NCI-H524 (cell line): ENCODE data around the gene FIS1.
A peak's percentile ranks its signal among the peaks of the same experiment; 100 is the strongest.
"Not testable (repeated sequence)": the region's sequence is repeated elsewhere in the genome, so short reads cannot be mapped to it uniquely, and the experiment has no call there.

Experiments
- DNase-seq, 2 experiments: peaks; one replicate each; lab custom pipeline; 2025; lab: John Stamatoyannopoulos, UW

Gene FIS1

GRCh38 chr7:101255796-101256195, 10.9 kb upstream of the FIS1 start:
- no peak for DNase-seq

DNA sequence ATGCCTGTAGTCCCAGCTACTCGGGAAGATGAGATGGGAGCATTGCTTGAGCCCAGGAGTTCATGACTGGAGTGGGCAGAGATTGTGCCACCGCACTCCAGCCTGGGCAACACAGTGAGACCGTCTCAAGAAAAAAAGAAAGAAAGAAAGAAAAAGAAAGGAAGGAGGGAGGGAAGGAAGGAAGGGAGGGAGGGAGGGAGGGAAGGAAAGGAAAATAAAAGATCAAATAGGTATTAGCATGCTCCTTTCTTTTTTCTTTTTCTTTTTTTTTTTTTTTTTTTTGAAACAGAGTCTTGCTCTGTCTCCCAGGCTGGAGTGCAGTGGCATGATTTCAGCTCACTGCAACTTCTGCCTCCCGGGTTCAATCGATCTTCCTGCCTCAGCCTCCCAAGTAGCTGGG, 8.3 kb upstream of the FIS1 start:
- DNase-seq: not testable (repeated sequence)

DNA sequence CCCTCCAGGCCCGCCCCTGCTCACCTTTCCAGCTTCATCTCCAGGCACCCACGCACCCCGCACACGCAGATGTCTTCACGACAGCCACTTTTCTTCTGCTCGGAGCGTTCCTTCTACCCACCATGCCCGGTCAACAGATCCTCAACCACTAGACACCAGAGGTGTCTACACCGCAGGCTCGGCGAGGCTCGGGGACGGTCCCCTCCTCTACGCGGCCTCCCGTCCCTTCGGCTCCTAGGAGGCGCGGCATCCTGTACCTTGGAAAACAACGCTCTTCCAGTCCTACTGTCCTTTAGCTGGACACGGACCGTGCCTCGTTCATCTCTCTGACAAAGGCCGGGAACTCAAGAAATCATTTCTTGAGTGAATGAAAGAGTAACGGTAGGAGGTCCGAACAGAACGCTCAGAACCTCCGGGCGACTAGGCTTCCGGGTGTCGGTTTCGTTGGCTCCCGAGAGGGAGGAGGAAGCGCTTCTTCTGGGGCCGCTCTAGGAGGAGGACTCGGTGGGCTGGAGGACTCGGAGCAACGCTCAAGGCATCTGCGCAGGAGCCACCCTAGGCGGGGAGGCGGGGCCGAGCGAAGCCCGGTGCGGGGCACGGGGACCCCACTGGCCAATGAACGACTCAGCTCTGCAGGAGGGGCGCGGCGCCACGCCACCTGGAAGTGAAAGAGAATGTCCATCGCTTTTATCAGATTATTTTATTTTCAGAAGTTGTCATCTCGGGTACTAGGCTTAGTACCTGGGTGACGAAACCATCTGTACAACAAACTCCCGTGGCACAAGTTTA, 7.2 kb upstream of the FIS1 start:
- peak; percentile 94 to 95 for DNase-seq

DNA sequence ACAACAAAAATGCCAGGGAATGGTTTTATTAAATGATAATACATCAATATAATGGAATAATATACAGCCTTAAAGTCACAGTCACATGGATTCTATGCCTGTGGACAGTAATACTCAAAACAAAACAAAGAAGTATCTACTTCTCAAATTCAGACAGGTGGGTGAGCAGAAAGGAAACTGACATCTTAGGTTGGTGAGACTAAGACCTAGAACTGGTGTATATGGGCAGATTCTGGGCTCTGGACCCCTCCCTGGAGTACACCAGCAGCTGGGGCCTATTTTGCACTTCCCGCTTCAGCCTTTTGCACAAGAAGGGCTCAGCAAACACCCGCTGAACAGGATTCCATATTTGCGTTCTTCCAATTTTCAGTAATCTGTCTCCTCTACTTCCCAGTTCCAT, 5.4 kb upstream of the FIS1 start:
- DNase-seq: no peak

- DNase-seq: no peak
These were observed 3.4 kb upstream of the FIS1 start for GRCh38 chr7:101248276-101248675.

DNA sequence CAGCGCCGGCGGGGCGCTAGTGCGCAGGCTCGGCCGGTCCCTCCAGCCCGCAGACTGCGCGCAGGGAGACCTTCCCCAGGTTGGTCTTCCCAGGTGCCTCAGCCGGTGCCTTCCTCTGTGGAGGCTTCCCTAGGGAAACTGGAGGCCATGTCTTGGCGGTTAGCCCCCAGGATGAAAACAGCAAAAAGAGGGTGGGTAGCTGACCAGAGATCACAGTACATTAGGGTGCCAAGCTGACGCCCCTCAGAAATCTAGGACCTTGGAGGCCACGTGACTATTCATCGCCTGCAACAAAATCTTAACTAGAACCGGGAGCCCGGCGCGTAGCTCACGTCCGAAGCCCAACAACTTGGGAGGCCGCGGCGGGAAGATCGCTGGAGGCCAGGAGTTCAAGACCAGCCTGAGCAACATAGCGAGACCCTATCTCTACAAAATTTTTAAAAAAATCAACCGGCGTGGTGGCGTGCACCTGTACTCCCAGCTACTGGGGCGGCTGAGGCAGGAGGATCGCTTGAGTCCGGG, 327 bp upstream of the FIS1 start:
- DNase-seq: no peak

DNA sequence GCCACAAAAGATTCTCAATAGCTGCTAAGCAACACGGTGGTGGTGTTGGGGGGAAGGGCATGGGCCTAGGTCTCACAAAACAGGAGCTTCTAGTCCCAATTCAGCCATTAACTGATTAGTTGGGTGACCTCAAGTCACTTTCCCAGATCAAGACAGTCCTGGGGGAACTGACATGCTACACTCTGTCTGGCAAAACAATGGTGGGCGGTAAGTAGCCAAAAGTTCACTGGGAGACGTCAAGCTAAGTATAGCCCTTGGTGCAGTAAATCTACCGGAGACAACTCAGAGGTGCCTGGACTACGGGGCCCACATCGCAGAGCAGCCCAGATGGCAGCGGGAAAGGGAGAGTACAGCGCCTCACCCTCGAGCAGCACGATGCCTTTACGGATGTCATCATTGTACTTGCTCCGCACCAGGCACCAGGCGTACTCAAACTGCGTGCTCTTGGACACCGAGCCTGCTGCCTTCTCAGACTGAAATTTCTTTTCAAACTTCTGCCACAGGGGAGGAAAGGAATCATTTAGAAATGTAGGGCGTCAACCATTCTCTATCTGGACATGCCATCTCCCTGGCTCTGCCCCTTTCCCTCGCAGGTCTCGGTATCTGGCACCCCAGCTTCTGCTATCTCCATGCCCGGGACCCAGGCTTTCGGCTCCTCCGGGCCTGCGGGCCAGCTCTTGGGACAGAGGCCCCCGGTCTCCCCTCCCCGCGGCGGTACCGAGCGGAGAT, 1.1 kb downstream of the FIS1 start:
- no peak for DNase-seq

DNA sequence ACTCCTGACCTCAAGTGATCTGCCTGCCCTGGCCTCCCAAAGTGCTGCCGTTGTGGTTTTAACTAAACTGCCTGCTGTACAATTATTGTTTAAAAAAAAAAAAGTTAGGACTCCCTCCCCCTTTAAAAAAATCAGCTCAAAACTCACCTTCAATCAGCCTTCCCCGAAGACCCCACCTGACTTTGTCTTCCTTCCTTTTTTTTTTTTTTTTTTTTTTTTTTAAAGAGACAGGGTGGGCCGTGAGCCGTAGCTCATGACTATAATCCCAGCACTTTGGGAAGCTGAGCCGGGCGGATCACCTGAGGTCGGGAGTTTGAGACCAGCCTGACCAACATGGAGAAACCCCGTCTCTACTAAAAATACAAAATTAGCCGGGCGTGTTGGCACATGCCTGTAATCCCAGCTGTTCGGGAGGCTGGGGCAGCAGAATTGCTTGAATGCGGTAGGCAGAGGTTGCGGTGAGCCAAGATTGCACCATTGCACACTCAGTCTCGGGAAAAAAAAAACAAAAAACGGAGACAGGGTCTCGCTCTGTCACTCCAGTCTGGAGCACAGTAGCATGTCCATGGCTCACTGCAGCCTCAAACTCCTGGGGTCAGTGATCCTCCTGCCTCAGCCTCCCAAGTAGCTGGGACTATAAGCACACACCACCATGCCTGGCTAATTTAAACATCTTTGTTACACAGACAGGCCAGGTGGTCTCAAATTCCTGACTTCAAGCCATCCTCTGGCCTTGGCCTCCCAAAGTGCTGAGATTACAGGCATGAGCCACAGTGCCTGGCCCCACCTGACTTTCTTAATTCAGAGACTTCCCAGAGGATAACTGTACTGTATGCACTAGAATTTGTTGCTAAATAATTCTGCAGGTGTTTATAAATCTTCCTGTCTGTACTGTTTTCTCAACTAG, 3.2 kb downstream of the FIS1 start:
- no peak for DNase-seq

GRCh38 chr7:101241015-101241363, 3.9 kb downstream of the FIS1 start:
- DNase-seq: no peak

DNA sequence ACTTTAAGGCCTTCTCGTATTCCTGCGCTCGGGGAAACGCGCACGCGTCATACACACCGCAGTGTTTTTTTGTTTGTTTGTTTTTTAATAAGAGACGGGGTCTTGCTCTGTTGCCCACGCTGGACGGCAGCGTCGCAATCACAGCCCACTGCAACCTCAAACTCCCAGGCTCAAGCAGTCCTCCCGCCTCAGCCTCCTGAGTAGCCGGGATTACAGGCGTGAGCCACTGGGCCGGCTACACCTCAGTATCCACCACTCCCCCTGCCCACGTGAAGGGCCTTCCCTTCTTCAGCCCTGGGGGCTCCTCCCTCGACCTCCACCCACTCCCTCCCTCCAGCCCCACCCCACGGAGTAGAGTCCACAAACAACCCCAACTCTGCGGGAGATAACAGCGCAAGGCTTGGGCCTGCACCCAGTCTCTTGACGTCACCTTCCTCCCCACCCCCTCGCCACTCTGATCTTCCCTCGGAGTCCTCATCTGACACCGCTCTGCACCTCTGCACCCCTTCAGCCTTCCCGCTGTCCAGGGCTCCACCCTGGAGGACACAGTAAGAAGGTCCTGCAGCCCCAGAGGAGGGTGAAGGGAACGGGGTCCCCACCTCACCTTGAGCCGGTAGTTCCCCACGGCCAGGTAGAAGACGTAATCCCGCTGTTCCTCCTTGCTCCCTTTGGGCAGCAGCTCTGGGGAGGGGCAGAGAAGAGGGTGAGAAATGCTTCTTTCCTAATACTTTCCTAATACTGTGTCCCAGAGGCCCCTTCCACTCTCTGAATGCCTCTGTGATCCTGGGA, 4.5 kb downstream of the FIS1 start:
- DNase-seq: no peak

DNA sequence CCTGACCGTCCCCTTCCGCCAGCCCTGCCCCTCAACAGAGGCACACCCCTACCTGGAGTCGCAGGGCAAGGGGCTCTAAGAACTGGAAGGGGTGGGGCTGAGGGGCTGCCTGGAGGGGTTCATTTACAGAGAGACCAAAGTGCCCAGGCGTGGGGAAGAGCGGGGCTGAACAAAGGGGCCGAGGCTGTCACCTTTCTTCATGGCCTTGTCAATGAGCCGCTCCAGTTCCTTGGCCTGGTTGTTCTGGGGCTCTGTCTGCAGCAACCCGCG, 5.0 kb downstream of the FIS1 start:
- no peak for DNase-seq

DNA sequence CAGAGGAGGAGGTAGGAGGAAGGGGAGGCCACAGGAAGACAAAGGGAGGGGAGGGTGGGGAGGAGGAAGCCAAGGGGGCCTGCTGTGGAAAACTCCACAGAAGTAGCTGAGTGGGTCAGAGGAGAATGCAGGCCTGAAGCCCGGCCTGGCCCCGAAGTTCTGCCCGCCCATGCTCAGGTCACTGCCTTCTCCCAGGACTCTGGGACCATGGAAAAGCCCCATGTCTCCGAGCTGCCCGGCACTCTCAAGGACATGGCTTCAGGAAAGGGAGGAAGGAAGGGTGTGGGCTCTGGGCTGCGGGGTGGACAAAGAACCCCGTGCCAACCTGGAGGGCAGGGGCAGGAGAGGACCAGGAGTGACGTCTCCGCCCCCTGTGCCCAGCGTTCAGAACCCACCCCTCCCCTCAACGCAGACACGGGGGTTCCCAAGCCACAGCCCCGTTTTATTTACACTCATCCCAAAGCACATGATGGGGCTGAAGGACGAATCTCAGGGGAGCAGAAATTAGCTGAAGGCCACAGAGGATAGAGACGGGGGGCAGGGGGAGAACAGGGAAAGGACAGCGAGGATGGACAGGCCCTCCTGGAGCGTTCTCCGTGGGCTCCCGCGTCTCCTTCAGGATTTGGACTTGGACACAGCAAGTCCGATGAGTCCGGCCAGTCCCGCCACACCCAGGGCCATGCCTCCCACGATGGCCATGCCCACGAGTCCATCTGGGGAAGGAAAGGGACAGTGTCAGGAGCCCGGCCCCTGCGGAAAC, 5.5 kb downstream of the FIS1 start:
- no peak for DNase-seq

DNA sequence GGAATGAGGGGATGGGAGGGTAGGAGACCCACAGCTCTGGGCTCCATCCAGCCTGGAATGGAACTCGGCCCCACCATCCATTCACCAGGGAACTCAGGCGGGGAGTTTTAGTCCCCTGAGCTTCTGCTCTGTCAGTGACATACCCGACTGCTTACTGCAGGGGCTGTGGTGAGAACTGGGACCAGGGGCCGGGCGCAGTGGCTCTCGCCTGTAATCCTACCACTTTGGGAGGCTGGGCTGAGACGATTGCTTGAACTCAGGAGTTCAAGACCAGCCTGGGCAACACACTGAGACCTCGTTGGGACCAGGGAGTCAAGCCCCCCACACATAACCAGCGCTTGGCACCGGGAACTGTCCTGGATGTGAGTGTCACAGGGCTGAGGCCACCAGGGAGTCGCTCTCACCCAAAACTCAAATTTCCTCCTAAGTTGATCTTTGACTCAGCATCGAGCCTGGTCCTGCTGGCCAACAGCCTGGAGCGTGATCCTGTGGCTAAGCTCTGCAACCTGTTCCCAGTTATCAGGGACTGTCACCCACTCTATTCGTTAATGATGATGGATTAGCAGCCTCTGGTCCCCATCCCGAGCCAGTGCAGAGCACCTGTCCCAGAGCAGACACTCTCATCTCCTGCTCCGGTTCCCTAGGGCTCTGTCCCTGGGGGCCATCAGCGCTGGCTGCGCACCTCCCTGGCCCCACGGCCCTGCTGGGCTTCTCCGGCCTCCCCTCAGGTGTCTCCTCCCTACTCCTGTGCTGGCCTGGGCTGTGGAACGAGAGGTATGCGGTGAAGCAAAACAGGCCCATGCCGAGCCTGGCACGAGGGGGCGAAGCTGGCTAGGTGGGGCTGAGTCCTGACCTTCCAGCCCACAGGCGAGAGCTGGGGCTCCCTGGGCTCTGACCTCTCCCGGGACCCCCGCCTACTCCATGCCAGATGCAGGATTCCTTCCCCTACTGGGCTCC, 6.4 kb downstream of the FIS1 start:
- DNase-seq: no peak

- no peak for DNase-seq
These were observed 7.4 kb downstream of the FIS1 start, which contains the start of gene CLDN15 for GRCh38 chr7:101237206-101238067. Gene CLDN15, minus strand, starts transcription at chr7:101237802. Its CDS starts 221 bp downstream, at chr7:101237581.

GRCh38 chr7:101236292-101236835, 8.5 kb downstream of the FIS1 start:
- no peak for DNase-seq

DNA sequence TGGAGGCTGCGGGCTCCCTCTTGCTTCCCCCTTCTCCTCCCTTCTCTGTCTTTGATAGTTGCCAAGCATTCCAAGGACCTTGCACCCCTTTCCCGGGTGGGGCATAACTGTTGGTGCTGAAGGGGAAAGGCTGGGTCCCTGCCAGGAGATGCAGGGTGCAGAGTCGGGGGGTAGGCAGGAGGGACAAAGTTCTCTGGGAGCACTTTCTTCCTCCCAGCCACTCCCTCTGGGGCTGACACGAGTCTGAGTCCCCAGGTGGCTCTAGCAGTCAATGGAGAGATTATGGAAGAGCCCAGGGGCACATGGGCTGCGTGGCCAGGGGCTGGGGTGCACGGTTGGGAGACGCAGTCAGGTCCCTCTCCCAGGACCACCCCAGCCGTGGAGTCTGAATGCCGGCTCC, 9.4 kb downstream of the FIS1 start:
- no peak for DNase-seq

DNA sequence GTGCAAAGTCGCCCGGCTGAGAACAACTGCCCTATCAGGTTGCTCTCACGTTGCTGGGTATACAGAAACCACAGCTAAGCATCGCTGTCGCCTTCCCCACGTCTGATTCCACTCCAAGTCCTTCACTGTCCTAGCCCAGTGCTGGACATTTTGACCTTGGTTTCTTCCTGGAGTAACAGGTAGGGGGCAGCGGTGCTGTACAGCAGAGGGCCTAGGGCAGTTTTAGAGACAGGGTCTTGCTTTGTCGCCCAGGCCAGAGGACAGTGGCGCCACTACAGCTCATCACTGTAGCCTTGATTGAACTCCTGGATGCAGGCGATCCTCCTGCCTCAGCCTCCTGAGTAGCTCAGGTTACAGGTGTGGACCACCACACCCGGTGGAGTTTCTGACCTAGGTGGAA, 9.8 kb downstream of the FIS1 start:
- peak in 1 of 2 experiments; percentile 6 for DNase-seq

DNA sequence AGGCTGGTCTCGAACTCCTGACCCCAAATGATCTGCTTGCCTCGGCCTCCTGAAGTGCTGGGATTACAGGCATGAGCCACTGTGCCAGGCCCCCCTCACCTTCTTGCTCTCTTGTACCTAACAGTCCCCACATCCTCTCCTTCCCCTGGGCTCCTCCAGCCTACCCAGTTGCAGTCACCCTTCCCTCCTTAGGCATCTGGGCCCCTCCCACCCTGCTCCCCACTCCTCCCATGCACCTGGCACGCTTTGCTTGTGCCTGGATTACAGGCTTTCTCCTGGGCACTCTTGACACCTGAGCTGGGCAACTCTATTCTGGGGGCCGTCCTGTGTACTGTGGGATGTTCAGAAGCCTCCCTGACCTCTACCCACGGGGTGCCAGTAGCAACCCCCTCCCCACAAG, 10.2 kb downstream of the FIS1 start:
- DNase-seq: no peak
